ENCODE data around the gene FBP2. TPM values are rescaled to one million over a fixed set of nuclear protein-coding genes. Genes with fewer than 3 reads are reported as not detected.

FBP2 gene
- total RNA-seq: not detected in 2 replicates

GRCh38 chr9:94593459-94594345, at the start of gene FBP2:
Gene FBP2 (minus strand): TSS chr9:94593824. CDS start chr9:94593726, 98 bp downstream.

GRCh38 chr9:94639061-94639998, 45.7 kb upstream of the FBP2 start, which contains the start of gene FBP1:
Gene FBP1 (minus strand): TSS chr9:94639518. CDS start chr9:94639310, 208 bp downstream.

GRCh38 chr9:94554439-94555331, 38.9 kb downstream of the FBP2 start, which contains the start of gene PCAT7:
Gene PCAT7 (plus strand): TSS chr9:94555083.

Other genes starting within 250 kb of the FBP2 start
- gene PCAT7, start 38.7 kb downstream of the FBP2 start, total RNA-seq: not detected in 2 replicates
- 15.2 and 15.8 TPM in 2 replicates for gene FBP1, start 45.7 kb upstream of the FBP2 start, total RNA-seq
- gene AOPEP, start 132.9 kb upstream of the FBP2 start, total RNA-seq: 27.8 and 31.6 TPM in 2 replicates

Measured in mammary microvascular endothelial cell (primary cell).